ENCODE data around the gene MCC.

The MCC gene

GRCh38 chr5:113514289-113514635 is 26.0 kb upstream of the MCC start:
- Histone ChIP-seq H3K4me3 (ENCODE audit: low read depth, low read length) (peak overlapping the region; percentile 94), H3K9me3 (ENCODE audit: control insufficient read depth, insufficient read depth, low read depth, low read length) (no peaks in the 10 kb centered on the region), H3K27ac (ENCODE audit: extremely low read depth, low read depth, low read length) (peak overlapping the region; percentile 77; the same call in 1 of the 2 replicates), H3K36me3 (ENCODE audit: control insufficient read depth in 2 of 2, insufficient read depth in 1 of 2, low read length in 2 of 2) (peaks cover 9 to 34% of the 10 kb centered on the region in 2 experiments), H3K4me1 (ENCODE audit: control insufficient read depth, insufficient read depth, low read length) (no peaks in the 10 kb centered on the region)
- ChIA-PET CTCF (interaction anchor here (0.7 to 4.6 kb wide), 3 partner anchors 11 to 179 kb away, joined by 3 to 36 read pairs (median 4); no protein-coding TSS in a partner anchor), POLR2A (interaction anchor here (0.7 to 1.4 kb wide), 3 partner anchors 25 to 538 kb away, joined by 4 to 10 read pairs (median 7); partner anchors contain the start of genes DCP2 and MCC)
- peak; percentile 91 for TF ChIP-seq ZBTB48 (tag by site-specific recombination; IDR thresholded peaks at IDR 0.05)
- no peak for TF ChIP-seq ZNF747 (tag by site-specific recombination; IDR thresholded peaks at IDR 0.05)

GRCh38 chr5:113513384-113514288 is 25.4 kb upstream of the MCC start, which contains the start of gene YTHDC2:
YTHDC2 (plus strand) TSS chr5:113513694; CDS start chr5:113513896, 202 bp downstream.
- peak within 1 kb of the TSS; percentile 94 for H3K4me3 ChIP-seq (ENCODE audit: low read depth, low read length)
- POLR2A ChIA-PET, result interaction anchor here (0.7 to 1.4 kb wide), 4 partner anchors 24 to 537 kb away, joined by 3 to 10 read pairs (median 6); partner anchors contain the start of genes DCP2 and MCC
- peaks cover 5 to 28% of the 10 kb centered on the region in 2 experiments for H3K36me3 ChIP-seq (ENCODE audit: control insufficient read depth in 2 of 2, insufficient read depth in 1 of 2, low read length in 2 of 2)
- no peaks in the 10 kb centered on the region for H3K9me3 ChIP-seq (ENCODE audit: control insufficient read depth, insufficient read depth, low read depth, low read length)
- CTCF ChIA-PET, result interaction anchor here (0.7 to 4.6 kb wide), 8 partner anchors 11 to 517 kb away, joined by 3 to 58 read pairs (median 6); no protein-coding TSS in a partner anchor
- no peaks in the 10 kb centered on the region for H3K4me1 ChIP-seq (ENCODE audit: control insufficient read depth, insufficient read depth, low read length)
- peak within 1 kb of the TSS; percentile 77 for H3K27ac ChIP-seq (ENCODE audit: extremely low read depth, low read depth, low read length)
- TF ChIP-seq PBX3 (CRISPR knock-in tag; IDR thresholded peaks at IDR 0.05) (peak; percentile 85), ZNF704 (tag by site-specific recombination; IDR thresholded peaks at IDR 0.05) (no peak), ZNF398 (tag by site-specific recombination; IDR thresholded peaks at IDR 0.05) (peak; percentile 3; the same call in 1 of the 2 replicates), ZBTB8A (tag by site-specific recombination; IDR thresholded peaks at IDR 0.05) (peak; percentile 91), ZNF280D (tag by site-specific recombination; IDR thresholded peaks at IDR 0.05) (peak; percentile 84), ZBTB44 (tag by site-specific recombination; IDR thresholded peaks at IDR 0.05) (no peak), RBAK (tag by site-specific recombination; IDR thresholded peaks at IDR 0.05) (no peak), ZNF18 (tag by site-specific recombination; IDR thresholded peaks at IDR 0.05) (no peak), ZNF660 (tag by site-specific recombination; IDR thresholded peaks at IDR 0.05) (peak; percentile 64), ZNF16 (tag by site-specific recombination; IDR thresholded peaks at IDR 0.05; ENCODE audit: low read depth) (no peak), ZBTB20 (tag by site-specific recombination; IDR thresholded peaks at IDR 0.05) (peak; percentile 67), ZNF157 (tag by site-specific recombination; IDR thresholded peaks at IDR 0.05) (no peak), ZBTB17 (tag by site-specific recombination; IDR thresholded peaks at IDR 0.05) (peak; percentile 97), GFI1B (tag by site-specific recombination; IDR thresholded peaks at IDR 0.05) (no peak; the same call in 1 of the 2 replicates), ZFP41 (tag by site-specific recombination; IDR thresholded peaks at IDR 0.05; ENCODE audit: borderline replicate concordance) (no peak), ZNF670 (tag by site-specific recombination; IDR thresholded peaks at IDR 0.05; ENCODE audit: low read depth) (no peak), KLF9 (tag by site-specific recombination; IDR thresholded peaks at IDR 0.05; ENCODE audit: low read depth) (peak; percentile 21; the same call in 1 of the 2 replicates), ZNF114 (tag by site-specific recombination; IDR thresholded peaks at IDR 0.05) (no peak), ZNF777 (tag by site-specific recombination; IDR thresholded peaks at IDR 0.05; ENCODE audit: borderline replicate concordance) (no peak), ZNF768 (tag by site-specific recombination; IDR thresholded peaks at IDR 0.05) (no peak)
